ENCODE results near the gene UXS1.
"Not testable (repeated sequence)": the region's sequence is repeated elsewhere in the genome, so short reads cannot be mapped to it uniquely, and the experiment has no call there.

UXS1 gene

DNA sequence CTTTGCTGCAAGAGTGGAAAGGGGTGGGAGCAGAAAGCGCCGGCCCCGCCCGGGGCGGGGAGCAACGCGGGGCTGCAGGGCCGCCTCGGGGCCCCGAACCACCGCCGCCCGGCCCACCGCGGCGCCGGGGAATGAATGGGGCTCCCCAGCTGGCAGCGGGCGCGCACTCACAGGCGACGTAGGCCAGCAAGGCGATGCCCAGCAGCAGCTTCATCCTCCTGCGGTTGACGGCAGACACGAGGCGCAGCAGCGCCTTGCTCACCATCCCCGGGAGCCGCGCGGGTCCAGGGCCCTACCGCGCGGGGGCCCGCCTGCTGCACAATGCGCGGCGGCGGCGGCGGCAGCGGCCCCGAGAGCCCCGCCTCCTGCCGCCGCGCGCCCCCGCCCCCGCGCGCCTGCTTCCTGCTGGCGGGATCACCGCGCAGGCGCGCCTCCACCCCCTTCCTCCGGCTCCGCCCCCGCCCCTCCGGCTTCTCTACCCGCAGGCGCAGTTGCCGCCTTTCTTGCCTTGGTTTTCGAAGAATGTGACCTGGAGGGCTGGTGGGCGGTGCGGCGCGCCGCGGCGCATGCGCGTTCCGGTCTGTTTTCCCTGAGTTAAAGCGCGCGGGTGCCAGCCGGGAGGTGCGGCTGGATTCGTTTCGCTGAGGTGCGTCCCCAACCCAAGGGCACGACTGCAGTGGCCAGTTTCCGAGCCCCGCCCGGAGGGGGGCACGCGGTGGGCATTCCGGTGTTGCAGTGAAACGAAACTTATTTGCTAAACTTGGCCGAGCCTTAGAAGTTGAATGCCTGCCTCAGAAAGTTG is at the start of gene UXS1:
TSS of gene UXS1 (minus strand) at position 325 of the 802 bp plus-strand sequence. CDS start at position 265, 60 bp downstream.
- peak; percentile 91 to 98 (median 92) for DNase-seq (ENCODE audit: low read depth in 2 of 3, low spot score in 2 of 3)

DNA sequence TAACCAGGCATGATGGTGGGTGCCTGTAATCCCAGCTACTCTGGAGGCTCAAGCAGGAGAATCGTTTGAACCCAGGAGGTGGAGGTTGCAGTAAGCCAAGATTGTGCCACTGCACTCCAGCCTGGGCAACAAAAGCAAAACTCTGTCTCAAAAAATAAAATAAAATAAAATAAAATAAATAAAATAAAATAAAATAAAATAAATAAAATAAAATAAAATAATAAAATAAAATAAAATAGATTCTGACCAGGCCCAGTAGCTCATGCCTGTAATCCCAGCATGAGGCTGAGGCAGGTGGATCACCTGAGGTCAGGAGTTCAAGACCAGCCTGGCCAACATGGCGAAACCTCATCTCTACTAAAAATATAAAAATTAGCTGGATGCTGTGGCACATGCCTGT is 45.4 kb upstream of the UXS1 start:
- DNase-seq (ENCODE audit: low read depth in 2 of 3, low spot score in 2 of 3): not testable (repeated sequence)

DNA sequence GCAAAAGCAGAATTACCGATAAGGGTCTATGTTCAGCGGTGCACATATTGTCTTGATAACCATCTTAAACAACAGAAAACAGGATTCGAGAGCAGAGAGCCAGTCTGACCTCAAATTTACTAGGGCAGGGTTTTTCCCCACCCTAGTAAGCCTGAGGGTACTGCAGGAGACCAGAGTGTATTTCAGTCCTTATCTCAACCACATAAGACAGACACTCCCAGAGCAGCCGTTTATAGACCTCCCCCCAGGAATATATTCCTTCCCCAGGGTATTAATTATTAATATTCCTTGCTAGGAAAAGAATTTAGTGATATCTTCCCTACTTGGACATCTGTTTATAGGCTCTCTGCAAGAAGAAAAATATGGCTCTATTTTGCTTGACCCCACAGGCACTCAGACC is 41.3 kb upstream of the UXS1 start:
- DNase-seq (ENCODE audit: low read depth in 2 of 3, low spot score in 2 of 3): not testable (repeated sequence)

DNA sequence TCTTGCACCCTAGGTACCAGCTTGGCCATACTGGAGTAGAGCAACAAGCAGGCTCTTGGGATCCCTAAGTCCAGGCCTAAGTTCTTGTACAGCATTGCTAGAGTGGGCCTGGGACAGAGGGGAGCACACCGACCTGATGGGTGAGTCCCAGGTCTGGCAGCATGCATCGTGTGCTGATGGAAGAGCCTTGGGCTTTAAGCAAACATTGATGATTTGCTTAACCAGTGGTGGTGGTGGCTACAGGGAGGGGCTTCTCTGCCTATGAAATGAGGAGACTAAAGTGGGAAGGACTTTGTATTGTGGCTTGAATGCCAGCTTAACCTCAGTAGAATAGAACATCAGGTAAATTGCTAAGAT is 39.2 kb upstream of the UXS1 start:
- no peak for DNase-seq (ENCODE audit: low read depth in 2 of 3, low spot score in 2 of 3)

DNA sequence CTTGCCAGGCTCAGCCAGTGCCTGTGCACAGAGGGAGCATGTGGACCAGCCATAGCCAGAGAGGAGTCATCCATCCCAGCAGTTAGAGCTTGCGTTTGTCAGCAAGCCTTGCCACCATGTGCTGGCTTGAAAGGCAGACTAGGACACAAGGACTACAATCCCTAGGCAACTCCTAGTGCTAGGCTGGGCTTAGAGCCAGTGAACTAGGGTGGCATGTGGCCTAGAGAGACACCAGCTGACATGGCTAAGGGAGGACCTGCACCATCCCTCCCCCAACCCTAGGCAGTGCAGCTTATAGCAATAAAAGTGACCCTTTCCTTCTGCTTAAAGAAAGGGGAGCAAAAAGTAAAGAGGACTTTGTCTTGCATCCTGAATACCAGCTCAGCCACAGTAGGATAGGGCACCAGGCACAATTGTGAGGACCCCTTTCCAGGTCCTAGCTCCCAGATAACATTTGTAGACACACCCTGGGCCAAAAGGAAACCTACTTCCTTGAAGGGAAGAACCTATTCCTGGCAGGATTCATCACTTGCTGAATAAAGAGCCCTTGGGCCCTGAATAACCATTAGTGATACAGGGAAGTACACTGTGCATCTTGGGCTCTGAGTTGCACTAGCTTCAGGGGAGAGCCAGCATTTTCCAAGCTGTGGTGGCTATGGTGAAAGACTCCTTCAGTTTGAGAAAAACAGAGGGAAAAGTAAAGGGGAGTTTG is 38.7 kb upstream of the UXS1 start:
- no peak for DNase-seq (ENCODE audit: low read depth in 2 of 3, low spot score in 2 of 3)

DNA sequence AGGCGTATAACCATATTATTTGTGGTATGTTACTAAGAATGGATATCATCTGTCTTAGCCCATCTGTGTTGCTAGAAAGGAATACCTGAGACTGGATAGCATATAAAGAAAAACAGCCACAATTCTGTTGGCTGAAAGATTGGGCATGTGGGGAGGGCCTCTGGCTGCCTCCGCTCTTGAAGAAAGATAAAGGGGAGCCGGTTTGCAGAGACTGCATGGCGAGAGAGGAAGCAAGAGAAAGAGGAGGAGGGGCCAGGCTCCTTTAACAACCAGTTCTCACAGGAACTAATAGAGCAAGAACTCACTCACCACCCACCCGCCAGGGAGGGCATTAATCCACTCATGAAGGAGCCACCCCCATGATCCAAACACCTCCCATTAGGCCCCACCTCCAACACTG is 29.2 kb upstream of the UXS1 start:
- DNase-seq (ENCODE audit: low read depth in 2 of 3, low spot score in 2 of 3): no peak

DNA sequence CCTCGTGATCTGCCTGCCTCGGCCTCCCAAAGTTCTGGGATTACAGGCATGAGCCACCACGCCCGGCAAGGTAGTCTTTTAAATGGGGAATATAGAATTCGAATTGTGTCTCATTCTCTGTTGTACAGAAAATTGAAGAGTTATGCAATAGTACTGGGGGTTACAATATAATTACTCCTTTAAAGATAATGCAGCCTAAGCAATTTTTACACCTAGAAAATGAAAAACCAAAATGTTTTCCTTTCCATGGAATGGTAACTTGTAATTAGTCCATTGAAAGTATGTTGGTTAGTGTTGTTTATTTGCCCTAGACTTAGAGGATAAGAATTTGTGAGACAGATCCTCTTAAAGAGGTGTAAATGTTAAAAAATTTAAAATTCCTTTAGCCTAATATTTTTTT is 28.0 kb upstream of the UXS1 start:
- not testable (repeated sequence) for DNase-seq (ENCODE audit: low read depth in 2 of 3, low spot score in 2 of 3)

DNA sequence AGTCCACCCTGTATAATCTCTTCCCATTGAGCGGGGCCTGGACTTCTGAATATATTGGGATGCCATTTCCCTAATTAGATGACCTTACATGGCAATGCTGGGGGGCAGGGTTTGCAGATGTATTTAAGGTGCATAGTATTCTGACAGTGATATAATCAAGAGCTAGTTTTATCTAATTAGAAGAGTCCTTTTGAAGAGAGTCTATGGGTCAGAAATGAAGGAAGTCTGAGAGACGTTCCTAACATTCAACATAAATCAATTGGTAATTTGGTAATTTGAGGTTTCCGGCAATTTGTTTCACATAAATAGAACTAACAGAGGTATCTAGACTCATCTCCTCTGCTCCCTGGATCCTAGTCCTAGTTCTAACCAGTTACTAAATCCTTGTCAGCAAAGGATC is 25.7 kb upstream of the UXS1 start:
- DNase-seq (ENCODE audit: low read depth in 2 of 3, low spot score in 2 of 3): no peak

DNA sequence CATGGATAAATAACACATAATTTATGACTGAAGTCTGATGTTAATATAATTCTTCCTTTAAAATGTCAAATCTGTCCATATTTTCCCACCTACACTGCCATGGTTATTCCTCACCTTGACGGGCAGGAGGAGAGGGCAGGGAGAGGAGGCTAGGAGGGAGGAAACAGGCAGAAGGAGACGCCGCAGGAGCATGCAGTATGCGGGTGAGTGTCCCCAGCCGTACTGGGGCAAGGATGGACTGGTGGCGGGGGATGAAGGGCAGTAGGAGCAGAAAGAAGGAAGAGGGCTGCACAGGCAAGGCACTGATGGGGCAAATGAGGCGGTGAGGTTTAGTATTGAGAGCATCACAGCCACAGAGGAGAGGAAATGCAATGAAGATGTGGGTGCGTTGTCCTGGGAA is 25.1 kb upstream of the UXS1 start:
- DNase-seq (ENCODE audit: low read depth in 2 of 3, low spot score in 2 of 3): not testable (repeated sequence)

DNA sequence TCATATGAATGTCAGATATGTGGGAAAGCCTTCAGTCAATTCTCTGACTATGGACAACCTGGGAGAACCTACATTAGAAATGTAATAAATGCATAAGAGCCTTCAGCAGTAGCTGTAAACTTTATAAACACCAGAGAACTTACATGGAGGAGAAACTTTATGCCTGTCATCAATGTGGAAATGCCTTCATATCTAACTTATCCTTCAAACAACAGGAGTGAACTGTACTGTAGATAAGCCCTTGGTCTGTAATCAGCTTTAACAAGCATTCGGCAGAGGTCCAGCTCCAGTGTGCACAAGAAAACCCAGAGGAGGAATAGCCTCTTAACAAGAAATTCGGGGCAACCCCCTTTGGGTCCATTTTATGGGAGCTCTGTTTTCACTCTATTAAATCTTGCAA is 14.8 kb upstream of the UXS1 start:
- no peak for DNase-seq (ENCODE audit: low read depth in 2 of 3, low spot score in 2 of 3)

DNA sequence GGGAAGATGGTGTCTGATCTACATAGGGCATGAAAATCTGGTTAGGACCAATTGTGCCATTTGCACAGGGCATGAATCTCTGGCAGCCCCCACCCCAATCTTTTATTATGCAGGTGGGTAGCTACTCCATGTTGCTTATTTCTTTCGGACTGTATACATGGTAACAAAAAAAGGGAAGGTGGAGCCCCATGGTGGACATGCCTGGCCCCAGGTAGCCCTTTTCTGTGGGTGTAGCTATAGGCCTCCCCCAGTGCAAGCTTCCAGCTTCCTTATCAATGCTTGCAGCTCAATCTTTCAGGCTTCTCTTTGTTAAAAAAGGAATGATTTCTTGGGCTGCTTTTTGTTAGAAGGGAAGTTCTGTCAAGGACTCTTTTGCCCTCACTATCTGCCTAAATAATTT is 14.3 kb upstream of the UXS1 start:
- DNase-seq (ENCODE audit: low read depth in 2 of 3, low spot score in 2 of 3): no peak

DNA sequence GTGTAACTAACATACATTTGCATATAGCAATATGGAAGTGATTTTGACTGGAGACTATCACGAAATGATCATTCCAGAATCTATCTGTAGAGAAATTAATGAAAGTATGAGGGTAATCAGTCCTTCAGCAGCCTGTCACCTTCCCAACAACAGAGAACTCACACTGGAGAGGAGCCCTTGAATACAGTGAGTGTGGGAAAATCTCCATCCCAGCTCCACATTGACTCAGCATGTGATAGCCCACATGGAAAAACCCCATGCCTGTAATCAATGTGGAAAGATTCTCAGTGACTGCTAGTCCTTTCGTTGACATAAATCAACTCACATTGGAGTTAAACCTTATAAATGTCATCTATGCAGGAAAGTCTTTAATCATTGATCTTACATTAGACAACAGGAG is 13.1 kb upstream of the UXS1 start:
- DNase-seq (ENCODE audit: low read depth in 2 of 3, low spot score in 2 of 3): no peak

DNA sequence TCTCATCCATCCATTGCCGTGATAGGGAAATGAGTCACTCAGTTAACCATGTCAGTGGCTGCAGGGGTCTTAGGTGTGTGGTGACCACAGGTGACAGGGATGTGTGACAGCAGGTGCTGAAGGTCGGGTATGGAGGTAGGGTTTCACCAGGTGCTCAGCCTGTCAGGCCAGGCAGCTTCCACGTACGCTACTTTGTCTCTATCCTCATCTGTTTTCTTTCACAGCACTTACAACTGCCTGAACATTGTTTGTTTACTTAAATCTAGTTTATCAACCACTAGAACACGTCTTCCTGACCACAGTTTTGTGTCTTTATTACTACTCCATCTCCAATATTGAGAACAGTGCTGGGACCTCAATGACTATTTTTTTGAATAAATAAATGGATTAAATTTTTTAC is 11.4 kb upstream of the UXS1 start:
- no peak for DNase-seq (ENCODE audit: low read depth in 2 of 3, low spot score in 2 of 3)

DNA sequence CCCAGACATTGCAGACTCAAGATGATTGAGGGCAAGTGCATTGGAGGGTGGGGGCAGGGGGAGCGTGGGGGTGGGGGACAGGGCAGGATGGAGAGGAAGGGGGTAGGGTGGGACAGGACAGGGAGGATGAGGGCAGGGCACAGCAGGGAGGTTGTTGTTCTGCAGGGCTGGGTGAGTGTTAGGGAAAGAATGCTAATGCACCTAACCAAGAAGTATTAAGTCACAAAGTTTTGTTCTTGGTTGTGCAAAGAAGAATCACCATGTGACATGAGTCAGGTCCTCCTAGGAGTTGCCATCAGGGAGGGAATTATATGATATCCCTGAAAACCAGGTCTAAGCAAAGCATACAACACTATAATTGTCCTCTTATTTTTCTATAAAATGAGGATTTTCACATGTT is 10.4 kb upstream of the UXS1 start:
- not testable (repeated sequence) for DNase-seq (ENCODE audit: low read depth in 2 of 3, low spot score in 2 of 3)

DNA sequence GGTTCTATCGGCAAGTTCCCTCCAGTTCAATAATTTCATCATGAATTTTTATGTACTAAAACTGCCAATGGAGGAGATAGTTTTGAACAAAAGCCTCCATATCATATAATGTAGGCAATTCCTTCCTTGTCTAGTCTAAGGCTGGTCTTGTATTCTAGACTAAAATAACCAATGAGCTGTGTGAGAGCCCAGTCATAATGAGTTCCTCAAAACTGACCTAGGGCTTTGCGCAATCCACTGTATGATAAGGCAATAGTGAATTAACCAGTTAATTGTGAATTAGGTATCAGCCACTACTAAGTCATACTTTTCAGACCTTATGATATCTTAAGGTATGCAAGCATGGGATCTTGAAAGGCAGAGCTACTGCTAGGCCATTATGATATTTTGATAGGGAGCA is 7.6 kb upstream of the UXS1 start:
- no peak for DNase-seq (ENCODE audit: low read depth in 2 of 3, low spot score in 2 of 3)

DNA sequence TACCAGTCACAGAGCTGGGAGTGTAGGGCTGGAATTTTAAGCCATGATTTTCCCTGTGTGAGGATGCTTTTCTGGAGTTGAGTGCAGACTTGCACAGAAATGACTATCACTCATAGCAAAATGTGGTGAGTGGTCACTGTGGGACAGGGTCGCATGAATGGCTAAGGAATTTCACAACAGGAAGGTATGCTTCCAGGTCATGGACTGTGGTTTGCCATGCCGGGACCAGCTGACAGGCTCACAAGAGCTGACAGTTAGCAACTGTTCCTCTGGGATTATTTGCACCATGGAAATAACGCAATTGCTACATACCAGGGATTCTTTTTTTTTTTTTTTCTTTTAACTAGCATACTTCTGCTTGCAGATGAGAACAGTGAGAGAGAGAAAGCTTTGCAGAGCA is 3.8 kb upstream of the UXS1 start:
- no peak for DNase-seq (ENCODE audit: low read depth in 2 of 3, low spot score in 2 of 3)

DNA sequence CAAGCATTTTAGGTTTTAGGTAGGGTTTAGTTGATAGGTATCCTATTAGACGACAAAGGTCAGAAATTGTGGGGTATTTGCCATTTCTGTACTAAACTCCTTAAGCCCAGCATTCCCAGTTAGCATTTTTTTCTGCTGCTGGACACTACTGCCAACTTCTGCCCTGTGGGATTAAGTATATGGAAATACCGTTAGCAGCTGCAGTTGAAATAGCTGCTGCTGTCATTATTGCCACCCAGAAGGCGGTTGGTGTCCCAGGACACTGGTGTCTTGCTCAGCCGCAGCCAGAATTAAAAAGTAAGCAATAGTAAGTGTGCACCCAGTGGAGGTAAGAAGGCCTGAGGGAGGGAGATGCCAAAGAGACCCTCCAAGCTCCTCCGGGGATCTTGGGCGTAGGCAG is 1.9 kb upstream of the UXS1 start:
- DNase-seq (ENCODE audit: low read depth in 2 of 3, low spot score in 2 of 3): no peak

DNA sequence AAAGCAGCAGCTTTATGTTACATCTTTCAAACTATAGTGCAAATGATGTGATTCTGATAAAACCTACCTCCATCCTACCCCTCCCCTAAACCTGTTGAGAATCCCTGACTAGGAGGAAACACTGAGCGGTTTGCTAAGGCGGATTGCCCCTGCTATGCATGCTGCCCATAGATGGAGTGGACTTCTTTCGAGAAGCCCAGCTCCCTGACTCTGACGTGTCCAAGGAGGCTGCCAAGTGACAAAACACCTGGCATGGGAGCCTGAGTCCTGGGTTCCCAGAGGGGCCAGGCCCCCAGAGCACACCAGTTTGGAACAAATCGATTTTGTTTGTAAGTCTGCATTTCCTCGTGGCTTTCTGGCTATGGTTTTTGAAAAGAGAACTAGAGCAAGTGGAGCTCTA is 1.4 kb upstream of the UXS1 start:
- DNase-seq (ENCODE audit: low read depth in 2 of 3, low spot score in 2 of 3): no peak

DNA sequence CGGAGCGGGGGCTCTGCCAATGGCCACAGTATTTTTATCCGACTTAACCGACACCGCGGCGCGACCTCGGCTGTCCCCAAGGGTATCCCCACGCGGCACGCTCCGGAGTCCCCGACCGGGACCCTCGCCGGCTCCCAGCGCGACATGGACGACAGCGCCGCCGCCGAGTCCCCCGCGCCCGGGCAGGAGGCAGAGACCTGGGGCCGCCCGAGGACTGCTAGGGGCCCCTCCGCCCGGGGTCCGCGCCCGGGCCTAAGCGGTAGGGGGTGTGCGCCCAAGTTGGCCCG is 468 bp downstream of the UXS1 start:
- peak; percentile 2 to 13 (median 6) for DNase-seq (ENCODE audit: low read depth in 2 of 3, low spot score in 2 of 3)

DNA sequence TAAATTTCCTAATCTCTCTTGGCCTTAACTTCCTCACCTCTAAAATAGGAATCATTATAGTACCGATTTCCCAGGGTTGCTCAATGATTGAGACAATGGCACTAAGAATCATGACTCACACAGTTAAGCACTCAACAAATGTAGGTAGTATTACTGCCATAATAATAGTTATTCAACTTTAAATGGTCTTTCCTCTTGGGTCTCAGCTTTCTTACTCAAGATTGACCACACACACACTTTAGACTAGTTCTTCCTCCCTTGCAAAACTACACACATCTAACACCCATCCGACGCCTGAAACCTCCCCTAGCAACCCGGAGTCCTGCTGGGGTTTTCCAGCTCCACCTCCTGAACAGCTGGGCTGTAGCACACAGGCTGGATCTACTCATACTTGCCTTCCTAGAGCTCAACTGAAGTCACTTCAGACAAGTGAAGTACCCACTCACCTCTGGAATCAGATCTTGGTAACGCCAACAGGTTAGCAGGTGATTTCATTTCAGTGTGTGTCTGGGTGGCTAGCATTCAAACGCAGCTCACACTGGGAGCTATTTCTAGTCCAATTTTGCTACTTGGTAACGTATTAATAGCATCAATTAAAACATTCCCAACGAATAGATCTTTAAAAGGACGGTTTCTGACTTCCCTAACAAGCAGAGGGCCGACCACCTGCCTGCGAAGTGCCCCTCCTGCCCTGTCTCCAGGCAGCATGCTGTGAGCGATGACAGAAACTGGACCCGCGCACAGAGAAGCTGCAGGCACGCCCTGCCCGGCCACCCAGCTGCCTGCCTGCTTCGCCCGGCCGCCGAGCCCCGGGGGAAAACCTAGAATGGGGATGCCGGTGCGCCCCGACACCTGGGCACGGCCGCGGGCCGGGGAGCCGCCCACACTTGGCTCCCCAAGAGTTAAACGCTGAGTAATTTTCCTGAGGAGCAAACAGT is 1.1 kb downstream of the UXS1 start:
- peak; percentile 15 to 32 (median 21) for DNase-seq (ENCODE audit: low read depth in 2 of 3, low spot score in 2 of 3)

DNA sequence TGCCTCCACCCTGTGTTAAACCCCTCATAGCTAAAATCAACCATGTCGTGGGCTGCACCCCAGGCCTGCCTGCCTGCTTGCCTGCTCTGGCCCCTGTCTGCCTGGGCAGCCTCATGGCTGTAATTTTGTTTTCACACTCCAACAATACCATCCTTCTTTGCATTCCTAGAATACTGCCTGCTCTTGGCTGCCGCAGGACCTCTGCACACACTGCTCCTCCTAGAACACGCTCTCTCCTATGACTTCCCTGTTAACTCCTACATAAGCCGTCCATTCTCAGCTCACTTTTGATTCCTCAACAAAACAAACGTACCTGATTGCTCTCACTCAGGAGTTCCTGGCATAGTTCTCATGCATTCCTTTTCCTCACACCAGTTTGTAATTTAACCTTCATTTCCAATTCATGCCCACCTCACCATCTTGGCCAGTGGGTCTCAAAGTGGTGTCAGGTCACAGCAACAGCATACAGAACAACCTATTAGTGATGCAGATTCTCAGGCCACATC is 2.5 kb downstream of the UXS1 start:
- no peak for DNase-seq (ENCODE audit: low read depth in 2 of 3, low spot score in 2 of 3)
